Peyer's patch (tissue), 4 donors: ENCODE measurements around the gene ANG.

Source experiments
- POLR2A ChIP-seq, 2 donors: fragments of 450-650 bp; IDR thresholded peaks; one replicate each; pipeline ENCODE4 v1.5.1; 2017; ENCODE audit warnings: antibody characterized with exemption in 2 of 2, mild to moderate bottlenecking in 2 of 2, moderate library complexity in 2 of 2
- TF ChIP-seq, protein P1 (sequence below), 6 experiments: fragments of 450-650 bp in 4 of 6; fragments of 200-600 bp in 2 of 6; sonication (generic) in 1 of 6; IDR thresholded peaks; one replicate each; pipeline ENCODE4 v1.5.1; 2017 to 2019; ENCODE audit warnings: antibody characterized with exemption in 6 of 6, mild to moderate bottlenecking in 3 of 6, moderate library complexity in 1 of 6

DNA sequence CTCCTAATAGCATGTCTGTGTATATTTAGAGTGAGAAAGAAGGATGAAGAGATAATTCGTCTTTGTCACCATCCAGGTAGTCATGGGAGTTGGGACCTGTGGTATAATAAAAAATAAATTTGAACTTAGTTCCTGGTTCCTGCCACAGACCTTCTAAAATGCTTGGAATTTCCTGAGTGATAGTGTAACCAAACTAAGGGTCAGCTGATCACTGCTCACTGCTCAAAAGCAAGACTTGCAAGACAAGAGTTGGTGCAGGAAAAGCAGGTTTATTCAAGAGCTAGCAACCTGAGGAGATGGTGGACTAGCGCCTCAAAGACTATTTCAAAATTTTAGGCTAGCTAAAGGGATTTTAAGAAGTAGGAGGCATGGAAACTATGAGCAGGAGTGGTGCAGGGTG lies 19.1 kb downstream of the ANG start:
- TF ChIP-seq, protein P1, sequence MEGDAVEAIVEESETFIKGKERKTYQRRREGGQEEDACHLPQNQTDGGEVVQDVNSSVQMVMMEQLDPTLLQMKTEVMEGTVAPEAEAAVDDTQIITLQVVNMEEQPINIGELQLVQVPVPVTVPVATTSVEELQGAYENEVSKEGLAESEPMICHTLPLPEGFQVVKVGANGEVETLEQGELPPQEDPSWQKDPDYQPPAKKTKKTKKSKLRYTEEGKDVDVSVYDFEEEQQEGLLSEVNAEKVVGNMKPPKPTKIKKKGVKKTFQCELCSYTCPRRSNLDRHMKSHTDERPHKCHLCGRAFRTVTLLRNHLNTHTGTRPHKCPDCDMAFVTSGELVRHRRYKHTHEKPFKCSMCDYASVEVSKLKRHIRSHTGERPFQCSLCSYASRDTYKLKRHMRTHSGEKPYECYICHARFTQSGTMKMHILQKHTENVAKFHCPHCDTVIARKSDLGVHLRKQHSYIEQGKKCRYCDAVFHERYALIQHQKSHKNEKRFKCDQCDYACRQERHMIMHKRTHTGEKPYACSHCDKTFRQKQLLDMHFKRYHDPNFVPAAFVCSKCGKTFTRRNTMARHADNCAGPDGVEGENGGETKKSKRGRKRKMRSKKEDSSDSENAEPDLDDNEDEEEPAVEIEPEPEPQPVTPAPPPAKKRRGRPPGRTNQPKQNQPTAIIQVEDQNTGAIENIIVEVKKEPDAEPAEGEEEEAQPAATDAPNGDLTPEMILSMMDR (IDR thresholded peaks at IDR 0.05): no peak
- TF ChIP-seq POLR2A (IDR thresholded peaks at IDR 0.05): no peak
